HFF-Myc (cell line): ENCODE data around the gene JMJD6.

Source experiments
- DNase-seq: peaks from one replicate; pipeline ENCODE4 v3.0.0-alpha.2; 2011; ENCODE audit warnings: low read depth; ENCODE audit errors: extremely low read depth
- H3K4me3 ChIP-seq: replicated peaks from 2 replicates; pipeline ENCODE4 v1.5.1; 2011; ENCODE audit warnings: low read depth, mild to moderate bottlenecking, control low read depth, low read length
- TF ChIP-seq, protein P1 (sequence below): IDR thresholded peaks from 2 replicates; pipeline ENCODE4 v1.5.1; 2012; ENCODE audit warnings: mild to moderate bottlenecking, low read depth, low read length, control low read depth; ENCODE audit errors: missing control alignments

The JMJD6 gene

DNA sequence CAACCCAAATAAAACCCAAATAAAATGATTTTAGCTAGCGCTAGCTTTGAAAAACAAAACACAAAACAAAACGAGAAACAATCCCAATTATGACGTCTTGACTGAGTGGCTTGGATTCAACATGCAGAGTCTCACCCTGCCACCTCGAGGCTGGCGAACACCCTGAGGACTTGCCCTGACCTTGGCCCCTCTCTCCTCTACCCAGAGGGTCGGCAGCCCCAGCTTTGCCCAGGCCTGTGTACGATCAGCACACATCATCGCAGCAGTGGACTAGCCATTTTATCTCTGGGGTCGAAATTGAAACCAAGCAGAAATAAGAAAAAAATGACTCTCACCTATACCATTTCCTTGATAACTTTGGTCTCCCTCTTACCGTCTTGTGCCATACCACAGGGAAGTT lies 4.9 kb downstream of the JMJD6 start:
- TF ChIP-seq, protein P1, sequence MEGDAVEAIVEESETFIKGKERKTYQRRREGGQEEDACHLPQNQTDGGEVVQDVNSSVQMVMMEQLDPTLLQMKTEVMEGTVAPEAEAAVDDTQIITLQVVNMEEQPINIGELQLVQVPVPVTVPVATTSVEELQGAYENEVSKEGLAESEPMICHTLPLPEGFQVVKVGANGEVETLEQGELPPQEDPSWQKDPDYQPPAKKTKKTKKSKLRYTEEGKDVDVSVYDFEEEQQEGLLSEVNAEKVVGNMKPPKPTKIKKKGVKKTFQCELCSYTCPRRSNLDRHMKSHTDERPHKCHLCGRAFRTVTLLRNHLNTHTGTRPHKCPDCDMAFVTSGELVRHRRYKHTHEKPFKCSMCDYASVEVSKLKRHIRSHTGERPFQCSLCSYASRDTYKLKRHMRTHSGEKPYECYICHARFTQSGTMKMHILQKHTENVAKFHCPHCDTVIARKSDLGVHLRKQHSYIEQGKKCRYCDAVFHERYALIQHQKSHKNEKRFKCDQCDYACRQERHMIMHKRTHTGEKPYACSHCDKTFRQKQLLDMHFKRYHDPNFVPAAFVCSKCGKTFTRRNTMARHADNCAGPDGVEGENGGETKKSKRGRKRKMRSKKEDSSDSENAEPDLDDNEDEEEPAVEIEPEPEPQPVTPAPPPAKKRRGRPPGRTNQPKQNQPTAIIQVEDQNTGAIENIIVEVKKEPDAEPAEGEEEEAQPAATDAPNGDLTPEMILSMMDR = no peak
- H3K4me3 ChIP-seq = no peak overlapping the region
- no peak for DNase-seq

DNA sequence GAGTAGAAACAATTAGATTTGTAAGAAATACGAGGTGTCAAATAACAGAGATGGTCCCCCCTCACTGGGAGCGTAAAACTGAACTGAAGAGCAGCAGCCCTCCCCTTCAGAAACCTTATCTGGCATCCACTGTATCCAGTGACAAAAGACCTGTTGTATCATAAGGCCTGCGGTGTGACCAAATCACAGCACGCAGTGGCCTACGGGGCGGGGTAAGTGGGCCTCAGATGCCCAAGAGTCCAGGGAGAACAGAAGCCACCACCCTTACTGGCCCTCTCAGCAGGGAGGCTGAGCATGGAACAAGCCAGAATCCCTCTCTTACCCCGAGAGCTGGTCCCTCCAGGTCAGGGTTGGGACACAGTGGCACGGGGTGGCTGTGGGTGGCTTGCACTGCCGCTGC lies 5.5 kb downstream of the JMJD6 start:
- TF ChIP-seq, protein P1 = no peak
- no peak overlapping the region for H3K4me3 ChIP-seq
- DNase-seq = no peak

DNA sequence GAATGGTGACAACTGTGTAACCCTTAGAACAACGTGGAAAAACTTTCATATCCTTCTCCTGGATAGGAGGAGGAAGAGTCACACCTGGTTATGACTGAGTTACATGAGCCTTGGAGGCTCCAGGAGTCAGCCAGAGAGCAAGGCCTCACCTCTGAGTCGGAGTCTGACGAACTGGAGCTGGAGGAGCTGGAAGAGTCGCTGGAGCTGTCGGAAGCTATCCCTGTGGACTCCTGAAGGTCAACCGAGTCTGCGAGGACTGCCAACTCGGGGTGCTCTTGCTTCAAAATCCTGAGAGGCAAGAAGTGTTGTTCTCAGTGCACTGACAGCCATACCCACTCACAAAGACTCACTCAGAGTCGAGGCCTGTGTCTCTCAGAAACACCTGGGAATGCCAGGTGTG lies 6.2 kb downstream of the JMJD6 start:
- TF ChIP-seq, protein P1 = no peak
- no peak overlapping the region for H3K4me3 ChIP-seq
- DNase-seq = no peak

DNA sequence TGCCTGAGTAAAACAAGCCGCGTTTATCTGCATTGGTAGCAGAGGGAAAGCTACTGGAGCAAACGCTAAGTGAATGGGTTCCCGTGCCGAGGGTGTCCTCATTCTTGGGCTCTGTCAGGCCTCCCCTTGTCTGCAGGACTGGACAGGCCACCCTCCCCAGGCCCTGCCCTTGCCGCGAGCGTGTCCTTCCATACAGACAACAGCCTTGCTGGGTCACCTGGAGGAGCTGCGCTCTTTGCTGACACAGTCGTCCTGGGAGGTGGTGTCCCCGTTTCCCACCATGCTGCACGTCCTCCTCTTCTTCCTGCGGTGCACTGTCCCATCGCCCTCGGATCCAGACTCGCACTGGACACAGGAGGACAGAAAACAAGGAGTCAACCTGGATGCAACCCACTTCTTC lies 7.9 kb downstream of the JMJD6 start:
- TF ChIP-seq, protein P1 = no peak
- DNase-seq = no peak
- no peak overlapping the region for H3K4me3 ChIP-seq

DNA sequence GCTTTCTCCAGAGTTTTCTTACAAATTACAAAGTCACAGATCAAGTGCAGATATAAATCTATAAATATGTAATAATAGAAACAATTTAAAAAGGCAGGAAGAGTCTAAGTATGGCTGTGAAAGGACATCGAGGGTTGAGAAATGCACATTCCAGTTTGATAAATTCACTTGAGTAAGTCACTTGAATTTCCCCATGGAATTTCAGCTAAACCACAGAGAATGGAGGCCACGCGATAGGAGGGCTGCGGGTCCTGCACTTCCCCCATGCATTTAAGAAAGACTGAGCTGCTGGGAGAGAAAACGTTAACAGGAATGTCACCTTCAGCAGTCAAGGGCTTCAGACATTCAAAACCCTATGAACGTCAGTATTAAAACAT lies 9.6 kb downstream of the JMJD6 start:
- DNase-seq = no peak
- H3K4me3 ChIP-seq = no peak overlapping the region
- TF ChIP-seq, protein P1 = no peak

DNA sequence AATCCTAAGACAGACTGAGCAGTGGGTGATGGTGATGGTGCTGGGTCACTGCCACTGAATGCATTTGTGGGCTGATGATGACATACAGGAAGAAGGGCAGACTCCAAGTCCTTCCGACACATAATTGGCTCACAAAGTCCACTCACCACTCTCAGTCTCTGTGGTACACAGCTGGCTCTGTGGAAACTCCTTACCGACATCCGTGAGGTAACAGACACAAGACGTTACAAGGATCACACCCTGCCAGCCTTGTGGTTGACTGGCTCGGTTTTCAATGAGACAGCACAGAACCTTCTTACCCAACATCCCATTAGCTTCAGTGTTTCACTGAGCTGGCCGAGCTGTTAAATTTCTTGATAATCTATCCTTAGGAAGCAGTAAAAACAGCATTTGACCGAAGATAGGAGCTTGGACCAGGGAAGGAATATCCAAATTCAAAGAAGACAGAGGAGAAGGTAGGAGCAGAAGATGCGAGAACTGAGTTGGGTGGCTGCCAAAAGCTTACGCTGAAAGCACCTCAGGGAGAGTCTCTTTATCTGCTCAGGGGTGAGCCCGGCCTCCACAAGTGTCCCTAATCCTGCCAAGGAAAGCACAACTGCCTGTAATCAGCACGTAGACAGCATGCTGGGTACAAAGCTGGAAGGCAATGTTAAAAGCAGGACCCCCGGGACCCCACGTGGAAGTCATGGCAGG lies 10.1 kb downstream of the JMJD6 start:
- DNase-seq = peak; percentile 56
- H3K4me3 ChIP-seq = no peak overlapping the region
- TF ChIP-seq, protein P1 = no peak

DNA sequence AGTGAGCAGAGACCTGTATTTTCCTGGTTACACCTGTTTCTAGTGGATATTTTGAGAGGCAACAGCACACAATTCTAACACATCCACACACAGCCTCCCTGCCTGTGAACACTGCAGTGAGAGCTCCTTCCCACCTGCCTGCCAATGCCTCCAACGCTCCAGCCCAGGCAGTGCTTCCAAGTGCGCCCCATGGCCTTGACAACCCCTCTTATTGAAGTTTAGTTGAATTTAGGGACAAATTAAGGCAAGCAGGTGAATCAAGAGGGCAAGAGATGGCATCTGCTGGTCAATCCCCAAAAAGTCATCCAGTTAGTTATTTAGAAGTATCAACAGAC lies 10.9 kb downstream of the JMJD6 start:
- DNase-seq = no peak
- TF ChIP-seq, protein P1 = no peak
- H3K4me3 ChIP-seq = no peak overlapping the region
